K562 (cell line): ENCODE measurements around the gene RHEBL1. TPM values are rescaled to one million over a fixed set of nuclear protein-coding genes. Genes with fewer than 3 reads are reported as not detected.

Source experiments
- ETV5 ChIP-seq: sonication (generic); formaldehyde crosslinking; IDR thresholded peaks from 2 replicates; pipeline ENCODE4 v1.4.0; 2020; ENCODE audit warnings: low read depth, mild to moderate bottlenecking, missing genetic modification reagents
- FOXJ3 ChIP-seq: sonication (generic); formaldehyde crosslinking; IDR thresholded peaks from 2 replicates; pipeline ENCODE4 v1.4.0; 2020; ENCODE audit warnings: mild to moderate bottlenecking, missing genetic modification reagents
- HCFC1 ChIP-seq: IDR thresholded peaks from 2 replicates; pipeline ENCODE4 v1.6.1; 2012; ENCODE audit warnings: low read depth, low read length, improper control_type of control experiment
- HDAC1 ChIP-seq, 2 experiments: fragments of 450-650 bp; IDR thresholded peaks; 2 replicates each; pipeline ENCODE4 v1.6.1; 2016 to 2017; ENCODE audit warnings: inconsistent platforms in 1 of 2, mild to moderate bottlenecking in 1 of 2, moderate library complexity in 1 of 2
- KDM5B ChIP-seq: fragments of 200-600 bp; sonication (generic); IDR thresholded peaks from 2 replicates; pipeline ENCODE4 v1.6.1; 2012; ENCODE audit warnings: low read depth, mild to moderate bottlenecking, moderate library complexity, low read length, control low read depth, inconsistent platforms; ENCODE audit not compliant: insufficient replicate concordance
- MTF1 ChIP-seq: fragments of 250-450 bp; sonication (Bioruptor Pico); IDR thresholded peaks from 2 replicates; pipeline ENCODE4 v1.9.0; 2021; ENCODE audit warnings: moderate library complexity, mild to moderate bottlenecking, inconsistent platforms, borderline replicate concordance
- NR4A1 ChIP-seq, 2 experiments: fragments of 250-450 bp in 1 of 2; fragments of 450-650 bp in 1 of 2; sonication (Bioruptor Pico) in 1 of 2; IDR thresholded peaks; 2 replicates each; pipeline versions ENCODE4 v1.4.0 to v1.6.1; 2016 to 2020; ENCODE audit warnings: mild to moderate bottlenecking in 2 of 2, missing compliant biosample characterization in 1 of 2, missing genetic modification characterization in 1 of 2, moderate library complexity in 1 of 2
- PHF8 ChIP-seq: fragments of 200-600 bp; sonication (generic); IDR thresholded peaks from 2 replicates; pipeline ENCODE4 v1.6.1; 2012; ENCODE audit warnings: mixed run types, mild to moderate bottlenecking, inconsistent platforms, low read length, moderate library complexity, borderline replicate concordance
- PHTF2 ChIP-seq: fragments of 250-450 bp; sonication (Bioruptor Pico); IDR thresholded peaks from 2 replicates; pipeline ENCODE4 v1.5.0; 2021; ENCODE audit warnings: mild to moderate bottlenecking
- SIN3B ChIP-seq: fragments of 450-650 bp; IDR thresholded peaks from 2 replicates; pipeline ENCODE4 v1.6.1; 2017; ENCODE audit warnings: low read depth, mild to moderate bottlenecking, moderate library complexity
- SPI1 ChIP-seq: IDR thresholded peaks from 2 replicates; pipeline ENCODE4 v1.6.1; 2011; ENCODE audit warnings: low read depth, low read length, control low read depth, borderline replicate concordance
- STAT5A ChIP-seq: IDR thresholded peaks from 2 replicates; pipeline ENCODE4 v1.6.1; 2012; ENCODE audit warnings: low read length, inconsistent platforms, borderline replicate concordance
- ZFX ChIP-seq: sonication (generic); formaldehyde crosslinking; IDR thresholded peaks from 2 replicates; pipeline ENCODE4 v1.8.0; 2022; ENCODE audit warnings: mild to moderate bottlenecking, missing genetic modification reagents, moderate library complexity
- ZNF431 ChIP-seq: sonication (generic); formaldehyde crosslinking; IDR thresholded peaks from 2 replicates; pipeline ENCODE4 v1.8.0; 2022; ENCODE audit warnings: mild to moderate bottlenecking, missing genetic modification reagents
- polyA plus RNA-seq, 8 experiments: library from polyadenylated mRNA; depleted of rRNA in 4 of 8; stranded (reverse) in 5 of 8; unstranded in 3 of 8; fragments of >200 nt; fragmentation: Nextera tagmentation in 2 of 8; fragmentation: Illumina TruSeq in 1 of 8; extraction: Ambion mirVana in 2 of 8; extraction: Trizol in 1 of 8; gene quantifications; 2 replicates each; pipeline versions ENCODE4 v1.2.1 to v1.2.3, GENCODE V29; 2011 to 2014; ENCODE audit warnings: inconsistent platforms in 1 of 8, missing spikeins in 1 of 8
- total RNA-seq, 7 experiments: library from RNA; depleted of rRNA in 6 of 7; stranded (reverse); fragments of >200 nt in 6 of 7; fragmentation: Illumina TruSeq in 2 of 7; extraction: Trizol in 2 of 7; gene quantifications; 2 replicates each; pipeline versions ENCODE4 v1.2.1 to v1.2.3, GENCODE V29; 2011 to 2021; ENCODE audit warnings: low replicate concordance in 1 of 7
- TF ChIP-seq, protein P1 (sequence below): fragments of 450-650 bp; IDR thresholded peaks from 2 replicates; pipeline ENCODE4 v1.6.1; 2018; ENCODE audit not compliant: partially characterized antibody
- TF ChIP-seq, protein P2 (sequence below): sonication (generic); formaldehyde crosslinking; IDR thresholded peaks from 2 replicates; pipeline ENCODE4 v1.8.0; 2022; ENCODE audit warnings: mild to moderate bottlenecking, missing genetic modification reagents
- TF ChIP-seq, protein P3 (sequence below): IDR thresholded peaks from 2 replicates; pipeline ENCODE4 v1.6.1; 2012; ENCODE audit warnings: low read depth, low read length, improper control_type of control experiment, borderline replicate concordance
- TF ChIP-seq, protein P4 (sequence below): sonication (generic); formaldehyde crosslinking; IDR thresholded peaks from 2 replicates; pipeline ENCODE4 v1.8.0; 2023; ENCODE audit warnings: mild to moderate bottlenecking, missing genetic modification reagents

The RHEBL1 gene
- total and polyA plus RNA-seq, 9 of the 15 experiments (the other 6 are each of a cell fraction or from before 2014, with no cell fraction given) = 4.3 to 36.1 (median 8.2) TPM

DNA sequence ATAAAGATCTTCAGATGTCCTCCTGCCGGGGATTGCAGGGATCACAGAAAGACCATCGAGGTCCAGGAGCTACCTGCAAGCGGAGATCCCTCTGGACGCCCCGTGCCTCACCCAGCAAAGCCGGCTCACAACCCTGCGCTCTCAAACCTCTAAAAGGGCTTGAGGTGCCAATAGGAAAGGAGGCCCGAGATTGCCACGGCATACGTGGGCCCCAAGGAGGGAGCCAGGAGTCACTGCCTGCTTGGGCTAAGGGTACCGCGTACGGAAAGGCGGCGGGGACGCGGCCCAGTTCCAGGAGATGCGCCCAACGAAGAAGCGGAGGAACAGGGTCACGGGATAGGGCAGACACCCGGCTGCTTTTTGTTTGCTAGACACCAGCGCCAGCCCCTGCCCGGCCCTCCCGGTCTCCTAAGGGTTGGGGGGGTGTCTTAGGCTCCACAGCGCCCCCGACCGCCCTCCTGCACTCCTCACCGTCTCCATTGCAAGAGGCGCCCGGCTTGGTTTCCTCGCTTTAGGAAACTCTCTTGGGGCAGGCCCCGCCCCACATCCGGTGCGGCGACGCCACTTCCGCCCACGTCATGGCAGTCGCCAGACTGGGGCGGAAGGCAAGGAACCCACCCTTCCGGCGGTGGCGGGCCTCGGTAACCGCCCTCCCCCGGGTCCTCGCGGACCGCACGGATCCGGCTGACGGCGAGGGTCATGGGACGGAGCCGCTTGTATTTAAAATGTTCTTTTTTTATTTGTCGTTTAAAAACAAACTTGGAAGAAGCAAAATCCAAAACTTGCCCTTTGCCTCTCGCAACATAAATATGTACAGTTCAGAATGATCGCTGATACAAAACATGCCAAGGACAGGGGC lies 51.3 kb downstream of the RHEBL1 start, which contains the start of gene PRKAG1 (continued):
- TF ChIP-seq KDM5B (peak; percentile 87), SIN3B (peak; percentile 9; the same call in 1 of the 2 replicates), NR4A1 (CRISPR knock-in tag; IDR thresholded peaks at IDR 0.05) (0 out of 2 replicates have a peak, but pooled peaks have one; percentile 9), NR4A1 (tag; IDR thresholded peaks at IDR 0.05) (0 out of 2 replicates have a peak, but pooled peaks have one; percentile 25), PHTF2 (CRISPR knock-in tag) (no peak; the same call in 1 of the 2 replicates), ETV5 (CRISPR knock-in tag) (peak; percentile 92), ZFX (peak; percentile 96), STAT5A (no peak), SPI1 (peak; percentile 73; the same call in 1 of the 2 replicates), PHF8 (peak; percentile 77; the same call in 1 of the 2 replicates), HCFC1 (peak; percentile 73), FOXJ3 (CRISPR knock-in tag) (no peak), MTF1 (no peak), HDAC1 (IDR thresholded peaks at IDR 0.05) (0 out of 4 replicates have a peak, but pooled peaks of 1 of the 2 experiments have one; percentile 5), ZNF431 (CRISPR knock-in tag) (0 out of 2 replicates have a peak, but pooled peaks have one; percentile 28)
- TF ChIP-seq, protein P1, sequence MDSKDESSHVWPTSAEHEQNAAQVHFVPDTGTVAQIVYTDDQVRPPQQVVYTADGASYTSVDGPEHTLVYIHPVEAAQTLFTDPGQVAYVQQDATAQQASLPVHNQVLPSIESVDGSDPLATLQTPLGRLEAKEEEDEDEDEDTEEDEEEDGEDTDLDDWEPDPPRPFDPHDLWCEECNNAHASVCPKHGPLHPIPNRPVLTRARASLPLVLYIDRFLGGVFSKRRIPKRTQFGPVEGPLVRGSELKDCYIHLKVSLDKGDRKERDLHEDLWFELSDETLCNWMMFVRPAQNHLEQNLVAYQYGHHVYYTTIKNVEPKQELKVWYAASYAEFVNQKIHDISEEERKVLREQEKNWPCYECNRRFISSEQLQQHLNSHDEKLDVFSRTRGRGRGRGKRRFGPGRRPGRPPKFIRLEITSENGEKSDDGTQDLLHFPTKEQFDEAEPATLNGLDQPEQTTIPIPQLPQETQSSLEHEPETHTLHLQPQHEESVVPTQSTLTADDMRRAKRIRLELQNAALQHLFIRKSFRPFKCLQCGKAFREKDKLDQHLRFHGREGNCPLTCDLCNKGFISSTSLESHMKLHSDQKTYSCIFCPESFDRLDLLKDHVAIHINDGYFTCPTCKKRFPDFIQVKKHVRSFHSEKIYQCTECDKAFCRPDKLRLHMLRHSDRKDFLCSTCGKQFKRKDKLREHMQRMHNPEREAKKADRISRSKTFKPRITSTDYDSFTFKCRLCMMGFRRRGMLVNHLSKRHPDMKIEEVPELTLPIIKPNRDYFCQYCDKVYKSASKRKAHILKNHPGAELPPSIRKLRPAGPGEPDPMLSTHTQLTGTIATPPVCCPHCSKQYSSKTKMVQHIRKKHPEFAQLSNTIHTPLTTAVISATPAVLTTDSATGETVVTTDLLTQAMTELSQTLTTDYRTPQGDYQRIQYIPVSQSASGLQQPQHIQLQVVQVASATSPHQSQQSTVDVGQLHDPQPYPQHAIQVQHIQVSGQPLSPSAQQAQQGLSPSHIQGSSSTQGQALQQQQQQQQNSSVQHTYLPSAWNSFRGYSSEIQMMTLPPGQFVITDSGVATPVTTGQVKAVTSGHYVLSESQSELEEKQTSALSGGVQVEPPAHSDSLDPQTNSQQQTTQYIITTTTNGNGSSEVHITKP = peak; percentile 18
- TF ChIP-seq, protein P2, sequence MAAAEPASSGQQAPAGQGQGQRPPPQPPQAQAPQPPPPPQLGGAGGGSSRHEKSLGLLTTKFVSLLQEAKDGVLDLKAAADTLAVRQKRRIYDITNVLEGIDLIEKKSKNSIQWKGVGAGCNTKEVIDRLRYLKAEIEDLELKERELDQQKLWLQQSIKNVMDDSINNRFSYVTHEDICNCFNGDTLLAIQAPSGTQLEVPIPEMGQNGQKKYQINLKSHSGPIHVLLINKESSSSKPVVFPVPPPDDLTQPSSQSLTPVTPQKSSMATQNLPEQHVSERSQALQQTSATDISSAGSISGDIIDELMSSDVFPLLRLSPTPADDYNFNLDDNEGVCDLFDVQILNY (CRISPR knock-in tag) = 0 out of 2 replicates have a peak, but pooled peaks have one; percentile 83
- TF ChIP-seq, protein P3, sequence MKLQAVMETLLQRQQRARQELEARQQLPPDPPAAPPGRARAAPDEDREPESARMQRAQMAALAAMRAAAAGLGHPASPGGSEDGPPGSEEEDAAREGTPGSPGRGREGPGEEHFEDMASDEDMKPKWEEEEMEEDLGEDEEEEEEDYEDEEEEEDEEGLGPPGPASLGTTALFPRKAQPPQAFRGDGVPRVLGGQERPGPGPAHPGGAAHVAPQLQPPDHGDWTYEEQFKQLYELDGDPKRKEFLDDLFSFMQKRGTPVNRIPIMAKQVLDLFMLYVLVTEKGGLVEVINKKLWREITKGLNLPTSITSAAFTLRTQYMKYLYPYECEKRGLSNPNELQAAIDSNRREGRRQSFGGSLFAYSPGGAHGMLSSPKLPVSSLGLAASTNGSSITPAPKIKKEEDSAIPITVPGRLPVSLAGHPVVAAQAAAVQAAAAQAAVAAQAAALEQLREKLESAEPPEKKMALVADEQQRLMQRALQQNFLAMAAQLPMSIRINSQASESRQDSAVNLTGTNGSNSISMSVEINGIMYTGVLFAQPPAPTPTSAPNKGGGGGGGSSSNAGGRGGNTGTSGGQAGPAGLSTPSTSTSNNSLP = 0 out of 2 replicates have a peak, but pooled peaks have one; percentile 28
- TF ChIP-seq, protein P4, sequence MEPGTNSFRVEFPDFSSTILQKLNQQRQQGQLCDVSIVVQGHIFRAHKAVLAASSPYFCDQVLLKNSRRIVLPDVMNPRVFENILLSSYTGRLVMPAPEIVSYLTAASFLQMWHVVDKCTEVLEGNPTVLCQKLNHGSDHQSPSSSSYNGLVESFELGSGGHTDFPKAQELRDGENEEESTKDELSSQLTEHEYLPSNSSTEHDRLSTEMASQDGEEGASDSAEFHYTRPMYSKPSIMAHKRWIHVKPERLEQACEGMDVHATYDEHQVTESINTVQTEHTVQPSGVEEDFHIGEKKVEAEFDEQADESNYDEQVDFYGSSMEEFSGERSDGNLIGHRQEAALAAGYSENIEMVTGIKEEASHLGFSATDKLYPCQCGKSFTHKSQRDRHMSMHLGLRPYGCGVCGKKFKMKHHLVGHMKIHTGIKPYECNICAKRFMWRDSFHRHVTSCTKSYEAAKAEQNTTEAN = 0 out of 2 replicates have a peak, but pooled peaks have one; percentile 79
